HCT116 (cell line): Measurements from ENCODE around the gene MAN2B2.

Source experiments
- EZH2phosphoT487 ChIP-seq: fragments of 200-600 bp; IDR thresholded peaks from 2 replicates; pipeline ENCODE4 v1.6.1; 2018; ENCODE audit warnings: antibody characterized with exemption, borderline replicate concordance
- POLR2AphosphoS5 ChIP-seq: IDR thresholded peaks from 2 replicates; pipeline ENCODE4 v1.6.1; 2011; ENCODE audit warnings: mild to moderate bottlenecking, low read depth, low read length, moderate library complexity
- SRF ChIP-seq: IDR thresholded peaks from 2 replicates; pipeline ENCODE4 v1.6.1; 2012; ENCODE audit warnings: low read depth
- TF ChIP-seq, protein P1 (sequence below), 3 experiments: fragments of 200-600 bp in 1 of 3; sonication (generic) in 1 of 3; IDR thresholded peaks in 2 of 3; conservative IDR thresholded peaks in 1 of 3; 2 replicates each; pipeline ENCODE4 v1.5.1; 2012 to 2017; ENCODE audit warnings: low read depth in 2 of 3, low read length in 2 of 3, antibody characterized with exemption in 1 of 3, borderline replicate concordance in 1 of 3, control low read depth in 1 of 3, mild to moderate bottlenecking in 1 of 3, mixed read lengths in 1 of 3, mixed run types in 1 of 3, moderate library complexity in 1 of 3; ENCODE audit not compliant: insufficient read depth in 1 of 3

DNA sequence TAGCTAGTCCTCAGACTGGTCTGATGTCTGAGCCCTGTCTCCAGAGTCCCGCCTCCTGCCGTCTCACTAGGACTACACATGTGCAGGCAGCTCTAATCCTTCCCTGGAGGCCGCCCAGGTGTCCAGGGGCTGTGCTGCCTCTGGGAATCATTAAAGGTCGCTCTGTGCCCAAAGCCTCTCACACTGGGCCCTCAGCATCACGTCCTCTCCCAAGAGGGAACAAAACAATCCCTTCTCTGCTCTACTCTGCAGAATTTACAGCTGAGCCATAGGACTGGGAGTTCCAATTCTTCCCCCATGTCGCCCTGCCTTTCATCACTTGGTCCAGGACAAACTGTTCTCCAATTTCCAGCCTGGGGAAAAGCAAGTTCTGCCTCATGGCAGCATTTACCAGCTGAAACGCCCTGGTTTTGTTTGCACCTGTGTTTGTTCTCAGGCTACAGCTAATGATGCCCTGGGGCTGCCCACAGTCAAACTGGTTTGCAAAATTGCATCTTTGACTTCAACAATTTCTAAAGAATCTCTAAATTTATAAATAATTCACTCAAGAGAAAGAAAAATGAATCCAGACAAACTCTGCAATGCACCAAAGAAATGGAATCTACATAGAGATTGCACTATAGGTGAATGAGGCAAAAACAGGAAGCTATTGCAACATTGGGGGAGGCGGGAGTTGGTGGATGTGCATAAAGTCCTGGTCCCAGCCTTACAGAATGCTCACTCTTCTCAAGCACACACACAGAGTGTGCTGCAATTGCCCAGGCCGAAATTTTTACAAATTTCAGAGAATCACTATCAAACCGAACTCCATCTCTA lies 58.3 kb downstream of the MAN2B2 start:
- TF ChIP-seq POLR2AphosphoS5 (no peak), SRF (no peak), EZH2phosphoT487 (no peak)
- TF ChIP-seq, protein P1, sequence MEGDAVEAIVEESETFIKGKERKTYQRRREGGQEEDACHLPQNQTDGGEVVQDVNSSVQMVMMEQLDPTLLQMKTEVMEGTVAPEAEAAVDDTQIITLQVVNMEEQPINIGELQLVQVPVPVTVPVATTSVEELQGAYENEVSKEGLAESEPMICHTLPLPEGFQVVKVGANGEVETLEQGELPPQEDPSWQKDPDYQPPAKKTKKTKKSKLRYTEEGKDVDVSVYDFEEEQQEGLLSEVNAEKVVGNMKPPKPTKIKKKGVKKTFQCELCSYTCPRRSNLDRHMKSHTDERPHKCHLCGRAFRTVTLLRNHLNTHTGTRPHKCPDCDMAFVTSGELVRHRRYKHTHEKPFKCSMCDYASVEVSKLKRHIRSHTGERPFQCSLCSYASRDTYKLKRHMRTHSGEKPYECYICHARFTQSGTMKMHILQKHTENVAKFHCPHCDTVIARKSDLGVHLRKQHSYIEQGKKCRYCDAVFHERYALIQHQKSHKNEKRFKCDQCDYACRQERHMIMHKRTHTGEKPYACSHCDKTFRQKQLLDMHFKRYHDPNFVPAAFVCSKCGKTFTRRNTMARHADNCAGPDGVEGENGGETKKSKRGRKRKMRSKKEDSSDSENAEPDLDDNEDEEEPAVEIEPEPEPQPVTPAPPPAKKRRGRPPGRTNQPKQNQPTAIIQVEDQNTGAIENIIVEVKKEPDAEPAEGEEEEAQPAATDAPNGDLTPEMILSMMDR (IDR thresholded peaks at IDR 0.05 in 2 of 3, conservative IDR thresholded peaks at IDR 0.05 in 1 of 3; ENCODE audit: borderline replicate concordance in 1 of 3, insufficient read depth in 1 of 3, low read depth in 2 of 3, low read length in 2 of 3): no peak
